AG04450 (cell line): ENCODE data around the gene OTUB2. TPM values are rescaled to one million over a fixed set of nuclear protein-coding genes. Genes with fewer than 3 reads are reported as not detected.

Experiments used
- CTCF ChIA-PET: fragments of 300-600, 350-600 bp; formaldehyde crosslinking; extraction: SDS; loops from one replicate; lab custom pipeline; 2022; ENCODE audit warnings: antibody characterized with exemption, inconsistent platforms; lab: Charles Lee
- POLR2A ChIA-PET: fragments of 350-600 bp; formaldehyde crosslinking; extraction: SDS; loops from one replicate; lab custom pipeline; 2021; ENCODE audit warnings: antibody characterized with exemption, inconsistent platforms; lab: Yijun Ruan, JAX
- DNase-seq: peaks from one replicate; pipeline ENCODE4 v3.0.0-alpha.2; 2011; ENCODE audit warnings: low read depth, low spot score
- H3K27ac ChIP-seq: one replicate; pipeline ENCODE4 v1.5.1; 2012; ENCODE audit warnings: low read depth, low read length, control low read depth
- H3K27me3 ChIP-seq: one replicate; pipeline ENCODE4 v1.6.0; 2012; ENCODE audit warnings: low read length; ENCODE audit not compliant: control insufficient read depth, insufficient read depth
- H3K4me3 ChIP-seq: 2 replicates; pipeline ENCODE4 v1.5.1; 2011; ENCODE audit warnings: mild to moderate bottlenecking, low read depth, low read length, control low read depth
- H3K9me3 ChIP-seq: 2 replicates; pipeline ENCODE4 v1.5.1; 2012; ENCODE audit warnings: low read length; ENCODE audit not compliant: control insufficient read depth, insufficient read depth
- CTCF ChIP-seq: IDR thresholded peaks from 2 replicates; pipeline ENCODE4 v1.5.1; 2011; ENCODE audit warnings: low read depth, low read length, control low read depth, inconsistent platforms
- polyA plus RNA-seq: library from polyadenylated mRNA; depleted of rRNA; stranded (reverse); fragments of >200 nt; gene quantifications from 2 replicates; pipeline ENCODE4 v1.2.3, GENCODE V29; 2011

The OTUB2 gene
- polyA plus RNA-seq, 1 experiment, result 2.3 TPM

- H3K27me3 ChIP-seq, result no peaks in the 10 kb centered on the region
- CTCF ChIA-PET, result interaction anchor here (2.1 kb wide), 1 partner anchor 58 kb away, joined by 12 read pairs; no protein-coding TSS in a partner anchor
- no peak for DNase-seq
- no peak overlapping the region for H3K27ac ChIP-seq
- peaks cover 14% of the 10 kb centered on the region for H3K9me3 ChIP-seq
- no peak overlapping the region for H3K4me3 ChIP-seq
- POLR2A ChIA-PET, result no interaction called here
- TF ChIP-seq CTCF, result no peak
These were observed 48.4 kb downstream of the OTUB2 start for GRCh38 chr14:94074534-94074933.

DNA sequence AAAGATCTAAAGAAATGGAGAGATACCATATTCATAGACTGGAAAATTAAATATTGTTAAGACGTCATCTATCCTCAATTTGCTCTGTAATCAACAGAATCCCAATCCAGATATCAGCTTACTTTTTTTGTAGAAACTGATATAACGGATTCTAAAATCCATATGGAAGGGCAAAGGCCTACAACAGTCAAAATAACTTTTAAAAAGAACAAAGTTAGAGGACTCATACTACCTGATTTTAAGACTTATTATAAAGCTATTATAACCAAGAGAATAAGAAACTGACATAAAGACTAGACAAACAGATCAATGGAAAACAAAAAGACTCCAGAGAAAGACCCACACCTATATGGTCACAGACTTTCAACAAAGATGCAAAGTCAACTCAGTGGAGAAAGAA, 48.9 kb downstream of the OTUB2 start:
- CTCF ChIA-PET, result interaction anchor here (2.1 kb wide), 1 partner anchor 57 kb away, joined by 12 read pairs; no protein-coding TSS in a partner anchor
- H3K9me3 ChIP-seq, result peaks cover 14% of the 10 kb centered on the region
- TF ChIP-seq CTCF, result no peak
- no peak overlapping the region for H3K27ac ChIP-seq
- no peak for DNase-seq
- POLR2A ChIA-PET, result no interaction called here
- no peak overlapping the region for H3K4me3 ChIP-seq
- H3K27me3 ChIP-seq, result no peaks in the 10 kb centered on the region

DNA sequence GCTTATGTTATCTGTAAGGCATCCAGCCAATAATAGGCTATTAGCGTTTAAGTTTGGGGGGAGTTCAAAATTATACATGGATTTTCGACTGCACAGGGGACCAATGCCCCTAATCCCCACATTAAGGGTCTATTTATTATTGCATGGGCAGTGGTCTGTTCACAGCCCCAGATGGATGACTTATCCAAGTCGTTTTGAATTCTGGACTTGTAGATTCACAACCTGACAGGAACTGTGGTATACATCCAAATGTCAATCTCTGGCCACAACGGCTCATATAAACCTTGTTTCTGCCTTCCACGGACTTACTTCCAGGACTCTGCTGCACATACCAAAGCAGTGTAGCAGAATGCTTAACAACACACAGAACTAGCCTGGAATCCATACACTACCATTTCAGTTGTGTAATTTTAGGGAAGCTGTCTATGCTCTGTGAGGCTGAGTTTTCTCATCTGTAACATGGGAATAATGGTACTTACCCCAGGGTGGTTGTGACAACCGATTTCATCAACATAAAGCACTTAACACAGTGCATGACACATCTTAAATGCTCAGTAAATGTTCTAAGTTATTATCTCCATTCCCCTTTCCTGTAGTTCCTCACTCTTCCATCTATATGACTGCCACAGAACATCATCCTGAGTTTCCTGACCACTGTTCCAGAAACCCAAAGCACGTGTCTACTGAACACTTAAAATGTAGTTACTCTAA, 51.1 kb downstream of the OTUB2 start:
- no peak for DNase-seq
- peaks cover 15% of the 10 kb centered on the region for H3K9me3 ChIP-seq
- no peaks in the 10 kb centered on the region for H3K27me3 ChIP-seq
- TF ChIP-seq CTCF, result no peak
- CTCF ChIA-PET, result interaction anchor here (3.9 kb wide), 1 partner anchor 41 kb away, joined by 11 read pairs; no protein-coding TSS in a partner anchor
- peak overlapping the region; percentile 11 for H3K4me3 ChIP-seq
- POLR2A ChIA-PET, result no interaction called here
- no peak overlapping the region for H3K27ac ChIP-seq

GRCh38 chr14:94077823-94078222, 51.7 kb downstream of the OTUB2 start:
- ChIA-PET CTCF (interaction anchor here (3.9 to 7.7 kb wide), 2 partner anchors 41 to 53 kb away, joined by 11 to 64 read pairs; partner anchors contain the start of gene IFI27L2), POLR2A (no interaction called here)
- no peak overlapping the region for H3K27ac ChIP-seq
- H3K9me3 ChIP-seq, result peaks cover 12% of the 10 kb centered on the region; the same call in 1 of the 2 replicates
- TF ChIP-seq CTCF, result no peak
- H3K27me3 ChIP-seq, result no peaks in the 10 kb centered on the region
- no peak overlapping the region; the same call in 1 of the 2 replicates for H3K4me3 ChIP-seq
- DNase-seq, result no peak
